GM12801 (cell line): ENCODE data around the gene LRTM2.

Experiments
- CTCF ChIP-seq: IDR thresholded peaks from one replicate; pipeline ENCODE4 v1.5.1; 2011; ENCODE audit warnings: control low read depth; ENCODE audit not compliant: insufficient read length; ENCODE audit errors: extremely low read depth

Gene LRTM2

GRCh38 chr12:1810201-1810930 is 10.0 kb upstream of the LRTM2 start:
- TF ChIP-seq CTCF = no peak

- TF ChIP-seq CTCF = no peak
These were observed 9.5 kb upstream of the LRTM2 start for GRCh38 chr12:1810931-1811280.

GRCh38 chr12:1811281-1811947 is 9.0 kb upstream of the LRTM2 start:
- no peak for TF ChIP-seq CTCF

GRCh38 chr12:1811948-1812291 is 8.4 kb upstream of the LRTM2 start:
- no peak for TF ChIP-seq CTCF

- TF ChIP-seq CTCF = no peak
These were observed 7.6 kb upstream of the LRTM2 start for GRCh38 chr12:1812650-1813302.

GRCh38 chr12:1814266-1814665 is 6.1 kb upstream of the LRTM2 start:
- no peak for TF ChIP-seq CTCF

GRCh38 chr12:1815108-1815507 is 5.3 kb upstream of the LRTM2 start:
- TF ChIP-seq CTCF = no peak
